AG09319 (cell line): ENCODE measurements around the gene ATP5IF1.

Experiments
- DNase-seq: peaks from one replicate; pipeline ENCODE4 v3.0.0-alpha.2; 2010; ENCODE audit warnings: low read depth; ENCODE audit errors: extremely low read depth
- CTCF ChIP-seq: IDR thresholded peaks from 2 replicates; pipeline ENCODE4 v1.5.1; 2011; ENCODE audit warnings: low read depth, mild to moderate bottlenecking, inconsistent platforms, low read length, moderate library complexity

ATP5IF1 gene

GRCh38 chr1:28259252-28259933 lies 23.5 kb downstream of the ATP5IF1 start, which contains the start of gene SESN2:
TSS of gene SESN2 (plus strand) at chr1:28259518. CDS start at chr1:28259848, 330 bp downstream.
- no peak for TF ChIP-seq CTCF
- peak; percentile 99 for DNase-seq

- TF ChIP-seq CTCF: no peak
- peak; percentile 72 for DNase-seq
Observed at GRCh38 chr1:28259934-28260802, 24.2 kb downstream of the ATP5IF1 start.

- TF ChIP-seq CTCF: no peak
- no peak for DNase-seq
Observed at GRCh38 chr1:28260803-28261174, 24.9 kb downstream of the ATP5IF1 start.

GRCh38 chr1:28264897-28265296 lies 29.0 kb downstream of the ATP5IF1 start:
- no peak for DNase-seq
- no peak for TF ChIP-seq CTCF

- TF ChIP-seq CTCF: no peak
- DNase-seq: no peak
Observed at GRCh38 chr1:28265577-28265976, 29.7 kb downstream of the ATP5IF1 start.

GRCh38 chr1:28266920-28267322 lies 31.0 kb downstream of the ATP5IF1 start:
- TF ChIP-seq CTCF: no peak
- no peak for DNase-seq

GRCh38 chr1:28267633-28268032 lies 31.7 kb downstream of the ATP5IF1 start:
- no peak for TF ChIP-seq CTCF
- no peak for DNase-seq
